Activated B cell treated with CpG ODN at 0.5 μM for 24 hours (primary cell): Measurements from ENCODE around the gene NR2E1. TPM values are rescaled to one million over a fixed set of nuclear protein-coding genes. Genes with fewer than 3 reads are reported as not detected.

Experiments used
- ATAC-seq: fragments of 200-7000 bp; cut with Tn5 transposase; one replicate; pipeline ENCODE4 v1.10.0; 2021; ENCODE audit warnings: low read depth, mild to moderate bottlenecking, moderate library complexity
- CTCF ChIA-PET: fragments of 350-600 bp; sonication (Branson Sonifier 250); formaldehyde crosslinking; loops from one replicate; lab custom pipeline; 2021; ENCODE audit warnings: antibody characterized with exemption; lab: Charles Lee
- POLR2A ChIA-PET: fragments of 350-600 bp; sonication (Branson Sonifier 250); formaldehyde crosslinking; loops from one replicate; lab custom pipeline; 2021; ENCODE audit warnings: antibody characterized with exemption; lab: Charles Lee
- DNase-seq: peaks from one replicate; pipeline ENCODE4 v3.0.0; 2022
- H3K27ac Mint-ChIP-seq: one replicate; pipeline ENCODE4 v1.8.0; 2020; ENCODE audit warnings: mixed read lengths
- H3K27me3 Mint-ChIP-seq: one replicate; pipeline ENCODE4 v1.8.0; 2021; ENCODE audit warnings: mixed read lengths
- H3K36me3 Mint-ChIP-seq: one replicate; pipeline ENCODE4 v1.8.0; 2021; ENCODE audit warnings: low read depth, mixed read lengths
- H3K4me1 Mint-ChIP-seq: one replicate; pipeline ENCODE4 v1.8.0; 2021; ENCODE audit warnings: mixed read lengths
- H3K4me3 Mint-ChIP-seq: one replicate; pipeline ENCODE4 v1.8.0; 2020; ENCODE audit warnings: mild to moderate bottlenecking, mixed read lengths
- H3K9me3 Mint-ChIP-seq: one replicate; pipeline ENCODE4 v1.8.0; 2020; ENCODE audit warnings: mixed read lengths
- CTCF ChIP-seq: fragments of 200-600 bp; IDR thresholded peaks from one replicate; pipeline ENCODE4 v1.8.0; 2022; ENCODE audit warnings: antibody characterized with exemption, mild to moderate bottlenecking
- intact Hi-C: fragments of 100-400 bp; cut with micrococcal nuclease; formaldehyde crosslinking; loops from one replicate; pipeline ENCODE4 v1.15.1; 2024
- total RNA-seq: library from RNA; stranded (reverse); gene quantifications from 2 replicates; pipeline ENCODE4 v1.2.3, GENCODE V29; 2022

NR2E1 gene
- total RNA-seq, 1 donor from 2014 or later = not detected

GRCh38 chr6:108198761-108199498 is 33.1 kb downstream of the NR2E1 start:
- H3K4me3 Mint-ChIP-seq = no peak overlapping the region
- intact Hi-C loops = no loop called here
- H3K9me3 Mint-ChIP-seq = no peaks in the 10 kb centered on the region
- ATAC-seq (no peak), DNase-seq (no peak)
- ChIA-PET POLR2A (no interaction called here), CTCF (no interaction called here)
- H3K36me3 Mint-ChIP-seq = peaks cover 11% of the 10 kb centered on the region
- TF ChIP-seq CTCF = no peak
- H3K27ac Mint-ChIP-seq = no peak overlapping the region
- peaks cover 9% of the 10 kb centered on the region for H3K4me1 Mint-ChIP-seq
- peaks cover 5% of the 10 kb centered on the region for H3K27me3 Mint-ChIP-seq

GRCh38 chr6:108200186-108200585 is 34.4 kb downstream of the NR2E1 start:
- Mint-ChIP-seq H3K4me1 (peaks cover 12% of the 10 kb centered on the region), H3K36me3 (peaks cover 16% of the 10 kb centered on the region), H3K4me3 (no peak overlapping the region), H3K27ac (no peak overlapping the region), H3K9me3 (no peaks in the 10 kb centered on the region), H3K27me3 (no peaks in the 10 kb centered on the region)
- intact Hi-C loops = no loop called here
- TF ChIP-seq CTCF = no peak
- DNase-seq (no peak), ATAC-seq (no peak)
- CTCF ChIA-PET = no interaction called here
- POLR2A ChIA-PET = no interaction called here

GRCh38 chr6:108200631-108201030 is 34.8 kb downstream of the NR2E1 start:
- H3K27ac Mint-ChIP-seq = no peak overlapping the region
- ATAC-seq = no peak
- intact Hi-C loops = no loop called here
- POLR2A ChIA-PET = no interaction called here
- CTCF ChIA-PET = no interaction called here
- no peak for TF ChIP-seq CTCF
- H3K4me1 Mint-ChIP-seq = peaks cover 12% of the 10 kb centered on the region
- H3K27me3 Mint-ChIP-seq = no peaks in the 10 kb centered on the region
- no peak for DNase-seq
- H3K9me3 Mint-ChIP-seq = no peaks in the 10 kb centered on the region
- no peak overlapping the region for H3K4me3 Mint-ChIP-seq
- peaks cover 20% of the 10 kb centered on the region for H3K36me3 Mint-ChIP-seq

- Mint-ChIP-seq H3K36me3 (peaks cover 40% of the 10 kb centered on the region), H3K4me3 (no peak overlapping the region), H3K27me3 (no peaks in the 10 kb centered on the region), H3K9me3 (no peaks in the 10 kb centered on the region), H3K4me1 (peaks cover 12% of the 10 kb centered on the region), H3K27ac (peak overlapping the region; percentile 41)
- ATAC-seq (peak; percentile 62), DNase-seq (no peak)
- intact Hi-C loops = no loop called here
- POLR2A ChIA-PET = no interaction called here
- no peak for TF ChIP-seq CTCF
- CTCF ChIA-PET = no interaction called here
Measured at GRCh38 chr6:108203189-108204112, 37.6 kb downstream of the NR2E1 start.

GRCh38 chr6:108207013-108207412 is 41.2 kb downstream of the NR2E1 start:
- Mint-ChIP-seq H3K4me1 (peaks cover 12% of the 10 kb centered on the region), H3K9me3 (no peaks in the 10 kb centered on the region), H3K36me3 (peaks cover 72% of the 10 kb centered on the region), H3K27me3 (no peaks in the 10 kb centered on the region), H3K4me3 (no peak overlapping the region), H3K27ac (no peak overlapping the region)
- ChIA-PET CTCF (no interaction called here), POLR2A (no interaction called here)
- ATAC-seq (no peak), DNase-seq (no peak)
- TF ChIP-seq CTCF = no peak
- intact Hi-C loops = loop anchor here (5.0 kb wide), 1 partner anchor 50 kb away; no protein-coding TSS in a partner anchor
